ENCODE measurements around the gene PLEKHA6.

Gene PLEKHA6

GRCh38 chr1:204349602-204350001, 10.1 kb downstream of the PLEKHA6 start:
- DNase-seq (ENCODE audit: low read depth): no peak
- TF ChIP-seq CTCF (IDR thresholded peaks at IDR 0.05; ENCODE audit: control insufficient read depth, extremely low read depth, insufficient read depth): no peak
- no peak overlapping the region for H3K4me3 ChIP-seq (ENCODE audit: low read depth, low read length)

- no peak for TF ChIP-seq CTCF (IDR thresholded peaks at IDR 0.05; ENCODE audit: control insufficient read depth, extremely low read depth, insufficient read depth)
- H3K4me3 ChIP-seq (ENCODE audit: low read depth, low read length): no peak overlapping the region
- no peak for DNase-seq (ENCODE audit: low read depth)
Observed at GRCh38 chr1:204348722-204349121, 11.0 kb downstream of the PLEKHA6 start.

- no peak for DNase-seq (ENCODE audit: low read depth)
- TF ChIP-seq CTCF (IDR thresholded peaks at IDR 0.05; ENCODE audit: control insufficient read depth, extremely low read depth, insufficient read depth): no peak
- H3K4me3 ChIP-seq (ENCODE audit: low read depth, low read length): no peak overlapping the region
Observed at GRCh38 chr1:204348242-204348641, 11.5 kb downstream of the PLEKHA6 start.

- no peak overlapping the region for H3K4me3 ChIP-seq (ENCODE audit: low read depth, low read length)
- TF ChIP-seq CTCF (IDR thresholded peaks at IDR 0.05; ENCODE audit: control insufficient read depth, extremely low read depth, insufficient read depth): no peak
- no peak for DNase-seq (ENCODE audit: low read depth)
Observed at GRCh38 chr1:204345941-204346645, 13.6 kb downstream of the PLEKHA6 start.

GRCh38 chr1:204345438-204345841, 14.3 kb downstream of the PLEKHA6 start:
- no peak for DNase-seq (ENCODE audit: low read depth)
- no peak overlapping the region for H3K4me3 ChIP-seq (ENCODE audit: low read depth, low read length)
- no peak for TF ChIP-seq CTCF (IDR thresholded peaks at IDR 0.05; ENCODE audit: control insufficient read depth, extremely low read depth, insufficient read depth)

GRCh38 chr1:204344665-204345355, 14.9 kb downstream of the PLEKHA6 start:
- no peak for TF ChIP-seq CTCF (IDR thresholded peaks at IDR 0.05; ENCODE audit: control insufficient read depth, extremely low read depth, insufficient read depth)
- no peak for DNase-seq (ENCODE audit: low read depth)

More at GRCh38 chr1:204344665-204345355, 14.9 kb downstream of the PLEKHA6 start:
- H3K4me3 ChIP-seq (ENCODE audit: low read depth, low read length): no peak overlapping the region

Data from LNCaP clone FGC (cell line).